ENCODE measurements around the gene GPR4. TPM values are rescaled to one million over a fixed set of nuclear protein-coding genes. Genes with fewer than 3 reads are reported as not detected.

GPR4 gene
- 10 to 100 TPM in 1 of 4 donors, 1 to 10 TPM in 2, under 1 TPM in 1; 0.62 to 13.5 (median 6.6) TPM for total RNA-seq

DNA sequence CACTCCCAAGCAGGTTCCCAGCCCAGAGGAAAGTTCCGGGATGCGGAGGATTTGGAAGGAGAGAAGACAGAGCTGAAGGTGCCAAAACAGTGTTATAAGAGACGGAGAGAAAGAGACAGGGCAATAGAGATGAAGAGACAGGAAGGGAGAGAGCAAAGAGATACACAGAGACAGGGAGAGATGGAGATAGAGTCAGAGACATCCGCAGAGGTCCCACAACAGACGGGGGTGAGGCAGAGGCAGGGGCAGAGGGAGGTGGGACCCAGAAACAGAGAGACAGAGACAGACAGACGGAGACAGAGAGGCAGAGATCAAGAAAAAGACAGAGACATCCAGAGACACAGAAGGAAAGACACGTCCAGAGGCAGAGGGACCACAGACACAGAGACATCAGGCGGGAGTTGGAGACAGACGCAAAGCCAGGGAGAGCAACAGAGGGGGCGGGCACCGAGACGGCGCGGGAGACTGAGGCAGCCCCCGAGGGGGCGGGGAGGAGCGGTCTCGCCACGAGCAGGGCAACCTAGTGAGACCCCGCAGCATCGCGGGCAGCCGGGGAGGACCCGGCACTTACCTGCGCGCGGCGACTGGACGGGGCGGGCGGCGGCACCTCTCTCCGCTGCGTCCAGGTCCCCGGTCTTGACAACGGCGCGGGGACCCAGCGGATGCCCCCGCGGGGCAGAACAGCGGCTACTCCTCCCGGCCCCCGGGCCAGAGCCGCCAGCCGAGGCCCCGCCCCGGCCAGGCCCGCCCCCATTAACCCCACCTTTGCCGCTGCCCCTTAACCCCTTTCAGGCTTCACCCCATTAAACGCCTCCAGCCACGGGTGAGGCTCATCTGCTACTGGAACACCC lies at the start of gene GPR4:
GPR4 (minus strand) TSS at position 689 of the 851 bp plus-strand sequence. CDS start 10,346 bp downstream, outside the sequence.
- H3K27ac ChIP-seq = peak within 1 kb of the TSS; percentile 45 to 65
- peak within 1 kb of the TSS; percentile 27 to 33 for H3K4me3 ChIP-seq
- no peaks in the 10 kb centered on the region for H3K36me3 ChIP-seq
- peaks cover 5 to 21% of the 10 kb centered on the region in 2 donors for H3K27me3 ChIP-seq
- intact Hi-C loops (cut with DNase I; ENCODE audit: low total_unique reads) = loop anchor here (5.0 kb wide), 1 partner anchor 41 kb away; no protein-coding TSS in a partner anchor
- H3K9me3 ChIP-seq = no peaks in the 10 kb centered on the region
- no peak for DNase-seq
- H3K4me1 ChIP-seq = no peaks in the 10 kb centered on the region
- TF ChIP-seq, protein P1, sequence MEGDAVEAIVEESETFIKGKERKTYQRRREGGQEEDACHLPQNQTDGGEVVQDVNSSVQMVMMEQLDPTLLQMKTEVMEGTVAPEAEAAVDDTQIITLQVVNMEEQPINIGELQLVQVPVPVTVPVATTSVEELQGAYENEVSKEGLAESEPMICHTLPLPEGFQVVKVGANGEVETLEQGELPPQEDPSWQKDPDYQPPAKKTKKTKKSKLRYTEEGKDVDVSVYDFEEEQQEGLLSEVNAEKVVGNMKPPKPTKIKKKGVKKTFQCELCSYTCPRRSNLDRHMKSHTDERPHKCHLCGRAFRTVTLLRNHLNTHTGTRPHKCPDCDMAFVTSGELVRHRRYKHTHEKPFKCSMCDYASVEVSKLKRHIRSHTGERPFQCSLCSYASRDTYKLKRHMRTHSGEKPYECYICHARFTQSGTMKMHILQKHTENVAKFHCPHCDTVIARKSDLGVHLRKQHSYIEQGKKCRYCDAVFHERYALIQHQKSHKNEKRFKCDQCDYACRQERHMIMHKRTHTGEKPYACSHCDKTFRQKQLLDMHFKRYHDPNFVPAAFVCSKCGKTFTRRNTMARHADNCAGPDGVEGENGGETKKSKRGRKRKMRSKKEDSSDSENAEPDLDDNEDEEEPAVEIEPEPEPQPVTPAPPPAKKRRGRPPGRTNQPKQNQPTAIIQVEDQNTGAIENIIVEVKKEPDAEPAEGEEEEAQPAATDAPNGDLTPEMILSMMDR (IDR thresholded peaks at IDR 0.05) = no peak
- peak in 1 of 2 donors; percentile 17 for TF ChIP-seq POLR2A (IDR thresholded peaks at IDR 0.05)

DNA sequence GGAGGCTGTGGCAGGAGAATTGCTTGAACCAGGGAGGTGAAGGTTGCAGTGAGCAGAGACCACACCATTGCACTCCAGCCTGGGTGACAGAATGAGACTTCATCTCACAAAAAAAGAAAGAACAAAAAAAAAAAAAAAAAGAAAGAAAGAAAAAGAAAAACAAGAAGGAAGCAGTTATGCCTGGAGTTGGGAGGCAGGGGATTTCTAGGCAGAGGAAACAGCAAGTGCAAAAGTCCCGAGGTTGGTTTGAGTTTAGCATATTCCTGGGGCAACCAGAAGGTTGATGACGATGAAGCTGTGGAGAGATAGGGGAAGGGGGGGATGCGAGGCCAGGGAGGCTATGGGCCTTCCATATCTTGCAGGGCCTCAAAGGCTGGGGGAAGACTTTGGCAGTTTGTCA lies 48.7 kb upstream of the GPR4 start:
- no peak for DNase-seq
- H3K27ac ChIP-seq = no peak overlapping the region
- no peaks in the 10 kb centered on the region for H3K27me3 ChIP-seq
- no peaks in the 10 kb centered on the region for H3K36me3 ChIP-seq
- intact Hi-C loops (cut with DNase I; ENCODE audit: low total_unique reads) = no loop called here
- TF ChIP-seq, protein P1 (IDR thresholded peaks at IDR 0.05) = no peak
- TF ChIP-seq POLR2A (IDR thresholded peaks at IDR 0.05) = no peak
- no peaks in the 10 kb centered on the region for H3K4me1 ChIP-seq
- H3K4me3 ChIP-seq = no peak overlapping the region
- no peaks in the 10 kb centered on the region for H3K9me3 ChIP-seq

DNA sequence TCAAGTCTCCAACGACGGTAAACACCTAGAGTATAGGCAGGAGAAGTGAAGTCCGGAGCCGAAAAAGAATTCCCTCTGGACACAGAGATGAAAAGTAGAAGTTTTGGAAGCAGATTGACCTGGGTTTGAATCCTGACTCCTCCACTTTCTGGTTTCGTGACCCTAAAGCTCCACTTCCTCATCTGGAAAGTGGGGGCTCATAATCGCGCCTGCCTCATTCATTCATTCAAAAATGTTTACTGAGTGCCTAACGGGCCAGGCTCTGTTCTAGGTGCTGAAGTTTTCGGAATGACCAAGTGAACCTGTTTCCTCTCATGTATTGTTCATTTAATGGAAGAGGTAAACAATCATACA lies 44.3 kb upstream of the GPR4 start:
- Histone ChIP-seq H3K36me3 (no peaks in the 10 kb centered on the region), H3K27me3 (peaks cover 0 to 6% of the 10 kb centered on the region in 2 donors), H3K4me1 (no peaks in the 10 kb centered on the region), H3K9me3 (no peaks in the 10 kb centered on the region), H3K27ac (no peak overlapping the region), H3K4me3 (no peak overlapping the region)
- TF ChIP-seq, protein P1 (IDR thresholded peaks at IDR 0.05) = no peak
- TF ChIP-seq POLR2A (IDR thresholded peaks at IDR 0.05) = no peak
- intact Hi-C loops (cut with DNase I; ENCODE audit: low total_unique reads) = no loop called here
- DNase-seq = no peak

DNA sequence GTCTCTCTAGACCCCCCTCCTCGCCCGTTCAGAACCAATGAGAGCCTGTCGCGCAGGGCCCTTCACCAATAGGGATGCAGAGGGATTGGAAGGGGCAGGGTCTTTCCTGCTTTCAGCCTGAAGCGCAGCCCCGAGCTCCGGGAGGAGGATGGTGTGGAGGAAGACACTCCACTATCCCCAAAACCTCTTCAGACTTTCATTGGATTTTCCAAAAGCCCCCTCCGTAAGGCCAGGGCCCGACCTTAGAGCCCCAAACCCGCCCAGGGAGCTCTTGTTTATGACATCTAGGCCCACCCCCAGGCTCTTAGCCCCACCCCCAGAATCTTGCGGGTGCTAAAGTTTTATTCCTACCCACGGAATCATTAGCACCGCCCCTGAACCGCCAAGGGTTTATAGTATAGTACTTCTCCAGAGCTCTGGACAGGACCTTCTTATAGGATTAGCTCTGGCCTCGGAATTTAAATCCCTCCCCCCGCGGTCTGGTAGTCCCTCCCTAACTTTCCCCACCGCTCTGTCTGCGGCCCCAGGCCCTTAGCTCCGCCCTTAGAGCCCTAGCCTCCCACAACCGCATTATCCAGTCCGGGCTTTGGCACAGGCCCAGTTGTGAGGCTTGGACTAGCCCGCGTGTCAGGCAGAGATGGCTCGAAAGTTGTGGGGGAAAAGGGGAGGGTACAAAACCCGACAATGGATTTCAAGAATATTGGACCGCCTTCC lies 43.8 kb upstream of the GPR4 start:
- DNase-seq = peak; percentile 28 to 49
- Histone ChIP-seq H3K4me1 (no peaks in the 10 kb centered on the region), H3K4me3 (peak overlapping the region in 1 of 2 donors; percentile 17), H3K27ac (no peak overlapping the region), H3K9me3 (no peaks in the 10 kb centered on the region), H3K27me3 (peaks cover 0 to 6% of the 10 kb centered on the region in 2 donors), H3K36me3 (no peaks in the 10 kb centered on the region)
- TF ChIP-seq, protein P1 (IDR thresholded peaks at IDR 0.05) = no peak
- intact Hi-C loops (cut with DNase I; ENCODE audit: low total_unique reads) = no loop called here
